SH-SY5Y (cell line): ENCODE results near the gene PTPRT.

Experiments used
- GATA2 ChIP-seq: IDR thresholded peaks from 2 replicates; pipeline ENCODE4 v1.6.1; 2011; ENCODE audit warnings: mild to moderate bottlenecking, low read depth, low read length
- GATA3 ChIP-seq: IDR thresholded peaks from 2 replicates; pipeline ENCODE4 v1.6.1; 2011; ENCODE audit warnings: low read depth, mild to moderate bottlenecking, low read length, moderate library complexity

- TF ChIP-seq GATA2 (no peak), GATA3 (no peak)
Observed at GRCh38 chr20:42576167-42576566, 613.5 kb downstream of the PTPRT start.
